GM18951 (cell line): ENCODE measurements around the gene SH2D2A.

Experiments used
- POLR2A ChIP-seq: IDR thresholded peaks from 4 replicates; pipeline ENCODE4 v1.6.1; 2011; ENCODE audit warnings: mild to moderate bottlenecking; ENCODE audit not compliant: insufficient read length, insufficient read depth; ENCODE audit errors: extremely low read depth
- in situ Hi-C: fragments of 300-500 bp; cut with MboI; formaldehyde crosslinking; loops from one replicate; pipeline ENCODE4 v1.12.0; 2022; ENCODE audit warnings: low sequenced_read_pairs, mixed read lengths, inconsistent platforms; ENCODE audit not compliant: unreplicated experiment

The SH2D2A gene

DNA sequence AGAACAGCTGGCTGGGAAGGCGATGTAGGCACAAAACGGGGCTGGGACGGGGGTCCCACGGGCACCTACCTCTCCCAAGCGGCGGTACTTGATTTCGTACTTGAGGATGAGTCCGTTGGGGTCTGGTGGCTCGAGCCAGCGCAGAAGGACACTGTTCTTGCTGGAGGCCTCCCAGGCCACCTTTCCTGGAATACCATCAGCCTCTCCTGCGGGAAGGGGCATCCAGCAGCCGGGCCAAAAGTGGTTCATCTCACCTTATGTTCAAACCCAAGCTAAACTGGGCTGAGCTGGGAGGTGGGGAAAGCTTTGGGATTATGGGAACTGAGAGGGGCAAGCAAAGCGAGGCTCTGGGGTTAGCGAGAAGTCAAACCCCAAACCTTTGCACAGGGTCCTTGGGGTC lies 28.0 kb upstream of the SH2D2A start:
- in situ Hi-C loops: no loop called here

DNA sequence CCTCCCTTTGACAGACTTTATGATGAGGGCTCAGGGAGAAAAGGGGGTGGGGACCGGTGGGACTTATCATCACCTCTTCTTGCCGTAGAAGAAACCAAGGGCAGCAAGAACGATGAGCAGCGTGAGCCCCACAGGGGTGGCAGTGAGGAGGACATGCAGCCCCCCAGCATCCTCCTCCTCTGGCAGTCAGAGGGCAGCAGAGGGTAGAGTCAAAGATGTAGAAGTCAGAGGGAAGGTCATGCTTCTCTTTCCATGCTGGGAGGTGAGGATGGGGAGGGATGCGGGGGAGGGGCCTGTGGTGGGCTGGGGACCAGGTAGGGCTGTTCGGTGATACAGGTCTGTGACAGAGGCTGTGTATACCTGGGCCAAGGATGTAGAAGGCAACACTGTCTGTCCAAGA lies 27.5 kb upstream of the SH2D2A start:
- in situ Hi-C loops: no loop called here
- no peak for TF ChIP-seq POLR2A

More for the DNA sequence above, 28.0 kb upstream of the SH2D2A start:
- no peak for TF ChIP-seq POLR2A

DNA sequence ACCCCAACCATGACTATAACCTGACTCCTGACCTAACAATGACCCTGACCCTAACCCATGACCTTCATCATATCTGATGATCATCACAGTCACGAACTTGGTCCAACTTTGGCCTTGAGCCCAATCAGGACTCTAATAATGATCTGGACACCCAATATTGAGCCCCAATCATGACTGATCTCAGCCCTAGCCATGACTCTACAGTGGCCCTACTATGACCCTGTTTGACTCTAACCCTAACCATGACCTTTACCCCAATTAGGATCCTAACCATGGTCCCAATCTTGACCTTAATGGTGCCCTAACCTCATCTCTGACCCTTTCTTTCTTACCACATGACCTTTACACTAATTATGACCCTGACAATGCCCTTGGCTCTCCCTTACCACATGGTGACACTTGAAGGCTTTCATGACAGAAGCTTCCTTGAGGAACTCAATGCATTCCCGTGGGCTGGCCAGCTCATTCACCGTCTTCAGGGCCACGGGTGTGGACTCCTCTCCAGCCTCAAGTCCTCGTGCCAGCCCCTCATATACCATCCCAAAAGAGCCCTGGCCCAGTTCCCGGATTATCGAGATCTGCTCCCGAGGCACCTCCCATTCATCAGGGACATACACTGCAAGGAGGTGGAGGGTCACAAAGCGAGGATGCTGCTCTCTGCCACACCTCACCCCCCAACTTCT lies 26.1 kb upstream of the SH2D2A start:
- TF ChIP-seq POLR2A: no peak
- in situ Hi-C loops: no loop called here

DNA sequence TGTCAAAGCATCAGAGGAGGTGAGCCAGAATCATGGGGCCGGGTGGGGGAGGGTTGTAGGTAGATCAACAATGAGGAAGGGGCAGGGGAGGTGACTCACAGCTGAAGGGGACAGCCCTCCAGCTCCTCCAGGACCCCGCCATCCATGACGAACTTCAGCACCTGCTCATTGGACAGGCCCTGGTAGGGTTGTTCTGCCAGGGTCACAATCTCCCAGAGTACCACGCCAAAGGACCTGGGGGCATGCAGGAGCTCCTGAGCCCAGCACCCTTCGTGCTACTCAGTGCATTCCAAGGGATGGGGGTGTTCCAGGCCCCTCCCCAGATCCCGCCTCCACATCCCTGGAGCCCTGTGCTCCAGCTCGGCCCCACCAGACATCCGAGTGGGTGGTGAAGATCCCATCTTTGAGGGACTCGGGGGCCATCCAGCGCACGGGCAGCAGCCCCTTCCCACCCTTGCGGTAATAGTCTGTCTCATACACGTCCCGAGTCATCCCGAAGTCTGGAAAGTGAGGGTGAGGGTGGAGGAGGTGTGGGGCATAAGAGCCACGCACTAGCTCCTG lies 24.7 kb upstream of the SH2D2A start:
- TF ChIP-seq POLR2A: no peak
- in situ Hi-C loops: no loop called here

DNA sequence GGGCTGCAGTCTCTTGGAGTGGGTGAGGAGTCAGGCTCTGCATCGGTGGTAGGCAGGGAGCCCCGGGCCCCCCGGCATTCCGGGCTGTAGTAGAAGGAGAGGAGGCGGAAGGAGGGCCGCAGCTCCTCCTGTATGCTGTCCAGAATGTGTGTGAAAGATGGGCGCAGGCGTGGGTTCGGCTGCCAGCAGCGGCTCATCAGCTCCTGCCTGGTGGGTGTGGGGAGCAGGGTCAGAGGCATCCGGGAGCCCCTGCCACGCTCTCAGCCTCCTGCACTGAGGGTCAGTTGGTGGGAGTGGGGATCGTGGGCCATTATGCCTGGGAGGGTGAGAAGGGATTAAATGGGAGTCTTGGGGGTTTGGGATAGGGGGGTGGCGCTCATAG lies 24.2 kb upstream of the SH2D2A start:
- in situ Hi-C loops: no loop called here
- no peak for TF ChIP-seq POLR2A

DNA sequence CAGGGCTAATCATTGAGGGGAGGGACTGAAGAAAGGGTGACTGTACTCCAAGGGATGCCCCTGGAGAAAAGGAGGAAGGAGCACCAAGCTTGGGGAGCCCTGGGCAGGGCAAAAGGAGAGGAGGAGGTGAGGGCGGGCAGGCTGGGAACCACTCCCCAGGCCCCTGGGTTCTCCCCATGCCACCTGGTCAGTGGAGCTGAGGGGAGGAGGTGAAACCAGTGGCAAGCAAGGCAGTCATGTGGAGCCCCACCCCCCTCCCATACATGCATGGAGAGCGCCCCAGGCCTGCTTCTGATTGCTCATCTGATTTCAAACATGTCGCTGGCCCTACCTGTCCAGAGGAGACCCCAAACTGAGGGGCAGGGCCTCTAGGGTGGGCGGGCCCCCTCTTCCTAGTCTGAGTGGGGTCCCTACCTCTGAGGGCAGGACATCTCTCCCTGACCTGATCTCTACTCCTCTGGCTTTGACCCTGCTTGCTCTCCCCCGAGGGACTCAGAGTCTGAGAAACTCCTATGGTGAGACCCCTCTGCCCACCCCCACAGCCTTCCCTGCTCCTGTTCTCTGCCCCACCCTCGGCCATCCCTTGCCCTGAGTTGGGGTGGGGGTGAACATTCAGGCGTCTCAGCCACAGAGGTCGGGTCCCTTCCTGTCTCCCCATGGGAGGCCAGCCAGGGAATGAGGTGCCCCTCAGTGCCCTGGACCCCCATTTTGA lies 23.7 kb upstream of the SH2D2A start:
- TF ChIP-seq POLR2A: no peak
- in situ Hi-C loops: no loop called here

DNA sequence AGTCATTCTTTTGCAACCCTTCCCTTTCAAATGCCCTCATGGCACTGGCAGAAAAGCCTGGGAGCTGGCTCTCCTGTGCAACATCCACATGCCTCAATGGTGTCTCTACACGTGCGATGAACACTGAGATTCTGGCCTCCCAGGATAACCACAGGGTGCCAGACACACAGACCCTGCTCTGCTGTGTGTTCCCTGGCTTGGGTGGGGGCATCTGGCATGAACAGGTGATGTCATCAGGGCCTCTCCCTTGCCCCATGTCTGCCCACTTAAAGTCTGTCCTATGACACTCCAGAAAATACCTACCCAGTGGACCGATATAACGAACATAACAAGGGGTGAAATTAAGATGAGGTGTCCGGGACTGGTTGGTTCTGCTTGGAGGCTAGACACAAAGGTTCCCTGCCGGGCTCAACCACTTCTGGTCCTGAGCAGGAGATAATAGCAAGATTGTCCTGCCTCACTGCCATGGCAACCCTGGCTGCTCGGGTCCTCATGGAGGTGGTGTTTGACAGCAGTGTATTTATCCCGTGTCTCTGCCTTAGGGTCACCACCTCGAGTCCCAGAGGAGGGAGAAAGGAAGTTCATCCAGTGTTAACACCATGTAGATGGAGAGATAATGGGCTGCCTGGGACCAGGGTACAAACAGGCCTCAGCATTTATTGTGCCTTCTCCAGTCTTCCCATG lies 22.9 kb upstream of the SH2D2A start:
- in situ Hi-C loops: no loop called here
- no peak for TF ChIP-seq POLR2A

DNA sequence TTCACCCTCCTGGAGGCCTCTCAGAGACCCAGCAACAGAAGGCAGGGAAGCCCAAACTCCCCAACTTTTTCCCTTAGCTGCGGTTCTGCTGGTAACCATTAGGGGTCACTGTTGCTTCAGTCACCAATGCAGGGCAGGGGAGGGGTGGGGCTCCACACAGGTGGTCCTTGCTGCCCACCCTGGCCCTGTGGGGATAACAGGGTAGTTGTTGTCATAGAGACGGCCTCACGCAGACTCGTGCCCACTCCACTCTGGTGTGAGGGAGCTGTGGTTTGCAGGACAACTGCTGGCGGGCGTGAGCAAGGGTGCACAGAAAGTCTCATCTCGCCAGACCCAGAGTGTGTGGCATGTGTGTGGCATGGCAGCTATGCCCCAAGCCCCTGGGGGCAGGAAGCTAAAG lies 22.3 kb upstream of the SH2D2A start:
- in situ Hi-C loops: no loop called here
- no peak for TF ChIP-seq POLR2A

DNA sequence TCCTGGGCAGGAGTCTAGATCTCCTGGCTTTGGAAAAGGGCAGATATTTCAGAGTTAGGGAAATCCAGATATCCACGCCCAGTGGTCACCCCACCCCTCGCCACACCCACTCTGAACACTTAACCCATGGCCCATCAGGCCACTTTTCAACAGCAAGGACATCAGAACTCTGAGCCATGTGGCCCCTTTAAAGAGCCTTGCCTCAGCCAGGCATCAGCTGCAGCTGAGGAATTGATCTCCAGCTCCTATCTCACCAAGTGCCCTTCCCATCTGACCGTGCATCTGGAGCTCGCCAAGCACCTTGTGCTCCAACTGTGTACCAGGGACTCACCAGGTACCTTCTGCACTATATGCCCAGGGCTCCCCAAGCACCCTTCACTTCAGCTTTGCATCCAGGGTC lies 20.2 kb upstream of the SH2D2A start:
- no peak for TF ChIP-seq POLR2A
- in situ Hi-C loops: no loop called here

DNA sequence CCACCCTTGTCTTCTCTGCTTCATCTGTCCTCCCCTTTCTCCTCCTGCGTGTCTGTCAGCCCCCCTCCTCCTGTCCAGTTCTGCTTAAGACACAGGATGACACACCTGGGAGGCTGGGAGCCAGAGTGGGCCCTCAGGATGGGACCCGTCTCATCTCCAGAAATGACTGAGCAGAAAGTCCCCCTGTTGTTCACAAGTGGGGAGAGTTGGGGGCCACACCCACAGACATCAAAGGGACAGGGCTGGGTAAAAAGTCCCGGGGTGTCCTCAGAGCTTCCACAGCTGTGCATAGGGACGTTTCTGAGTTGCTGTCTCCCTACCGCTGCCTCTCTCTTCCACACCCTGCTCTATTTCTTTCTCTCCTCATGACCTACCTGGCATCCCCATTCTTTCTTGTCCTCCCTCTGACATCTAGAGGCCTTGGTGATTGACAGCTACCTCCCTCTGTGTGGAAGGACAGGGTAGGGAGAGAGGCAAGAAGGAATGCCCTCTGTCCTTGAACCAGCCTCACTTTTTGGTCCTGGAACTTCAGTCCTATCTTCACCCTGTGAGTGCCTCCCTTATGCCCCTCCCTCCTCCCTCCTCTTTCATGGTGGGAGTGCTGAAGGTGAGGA lies 19.5 kb upstream of the SH2D2A start:
- in situ Hi-C loops: no loop called here
- no peak for TF ChIP-seq POLR2A

DNA sequence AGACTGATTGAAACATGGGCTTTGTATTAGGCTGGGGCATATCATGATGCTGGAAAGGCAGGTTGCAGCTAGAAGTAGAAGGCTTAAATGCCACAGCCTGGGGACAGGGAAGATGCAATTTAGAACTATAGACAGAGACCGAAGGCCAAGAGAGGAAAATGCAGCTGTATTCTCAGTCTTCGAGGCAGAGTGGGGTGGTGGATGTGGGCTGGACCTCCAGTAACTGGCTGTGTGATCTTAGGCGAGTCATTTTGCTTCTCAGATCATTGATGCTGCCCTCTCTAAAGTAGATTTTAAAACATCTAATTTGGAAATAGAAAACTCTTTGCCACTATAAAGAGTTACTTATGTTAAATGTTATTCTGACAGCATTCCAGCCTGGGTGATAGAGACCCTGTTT lies 17.7 kb upstream of the SH2D2A start:
- in situ Hi-C loops: no loop called here
- no peak for TF ChIP-seq POLR2A

DNA sequence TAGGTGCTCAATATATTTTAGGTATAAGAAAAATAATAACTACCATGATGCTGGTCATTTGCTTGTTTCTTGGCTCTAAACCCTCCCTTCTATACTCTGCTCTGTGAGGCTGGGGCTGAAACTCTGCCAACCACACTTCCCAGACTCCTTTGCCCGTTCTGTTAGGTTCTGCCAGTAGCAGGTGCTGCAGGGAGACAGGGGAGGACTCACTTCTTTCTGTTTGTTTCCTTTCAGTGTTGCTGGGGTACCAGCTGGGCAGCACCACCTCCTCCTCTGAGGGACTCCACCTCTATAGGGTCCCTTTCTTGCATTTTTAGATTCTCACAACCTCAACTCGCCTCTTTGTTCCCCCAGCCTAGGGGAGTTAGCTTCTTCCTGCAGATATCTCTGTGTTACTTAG lies 17.0 kb upstream of the SH2D2A start:
- in situ Hi-C loops: no loop called here
- TF ChIP-seq POLR2A: no peak

DNA sequence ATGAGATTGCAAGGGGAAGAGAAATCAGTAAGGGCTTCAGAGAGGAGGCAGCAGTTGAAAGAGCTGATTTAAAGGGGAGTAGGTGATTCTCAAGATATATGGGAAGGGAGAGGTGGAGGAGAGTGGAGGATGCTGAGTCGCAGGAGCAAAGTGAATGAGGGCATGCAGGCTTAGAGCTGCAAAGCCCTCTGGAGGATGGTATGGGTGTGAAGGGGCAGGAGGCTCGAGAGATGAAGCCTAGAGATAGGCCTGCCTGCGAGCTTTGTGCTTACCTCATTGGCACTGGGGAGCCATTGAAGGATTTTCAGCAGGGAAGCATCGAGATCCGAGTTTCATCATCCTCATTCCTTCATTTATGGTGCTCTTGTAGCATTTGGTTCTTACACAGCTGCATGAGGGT lies 15.8 kb upstream of the SH2D2A start:
- in situ Hi-C loops: no loop called here
- no peak for TF ChIP-seq POLR2A
